ENCODE data around the gene RYK. TPM values are rescaled to one million over a fixed set of nuclear protein-coding genes. Genes with fewer than 3 reads are reported as not detected.
"Not testable (repeated sequence)": the region's sequence is repeated elsewhere in the genome, so short reads cannot be mapped to it uniquely, and the experiment has no call there.

The RYK gene
- total RNA-seq, 1 donor from 2014 or later, result 85.2 TPM

GRCh38 chr3:134282659-134283047, 32.0 kb upstream of the RYK start:
- Mint-ChIP-seq H3K36me3 (ENCODE audit: insufficient read depth) (no peaks in the 10 kb centered on the region), H3K27me3 (peaks cover under 1% of the 10 kb centered on the region), H3K27ac (no peak overlapping the region), H3K4me1 (ENCODE audit: low read depth) (no peaks in the 10 kb centered on the region), H3K4me3 (ENCODE audit: low read depth) (no peak overlapping the region), H3K9me3 (ENCODE audit: low read depth) (peaks cover 3% of the 10 kb centered on the region)
- DNase-seq (ENCODE audit: low spot score, unreplicated experiment), result no peak
- TF ChIP-seq, protein P1, sequence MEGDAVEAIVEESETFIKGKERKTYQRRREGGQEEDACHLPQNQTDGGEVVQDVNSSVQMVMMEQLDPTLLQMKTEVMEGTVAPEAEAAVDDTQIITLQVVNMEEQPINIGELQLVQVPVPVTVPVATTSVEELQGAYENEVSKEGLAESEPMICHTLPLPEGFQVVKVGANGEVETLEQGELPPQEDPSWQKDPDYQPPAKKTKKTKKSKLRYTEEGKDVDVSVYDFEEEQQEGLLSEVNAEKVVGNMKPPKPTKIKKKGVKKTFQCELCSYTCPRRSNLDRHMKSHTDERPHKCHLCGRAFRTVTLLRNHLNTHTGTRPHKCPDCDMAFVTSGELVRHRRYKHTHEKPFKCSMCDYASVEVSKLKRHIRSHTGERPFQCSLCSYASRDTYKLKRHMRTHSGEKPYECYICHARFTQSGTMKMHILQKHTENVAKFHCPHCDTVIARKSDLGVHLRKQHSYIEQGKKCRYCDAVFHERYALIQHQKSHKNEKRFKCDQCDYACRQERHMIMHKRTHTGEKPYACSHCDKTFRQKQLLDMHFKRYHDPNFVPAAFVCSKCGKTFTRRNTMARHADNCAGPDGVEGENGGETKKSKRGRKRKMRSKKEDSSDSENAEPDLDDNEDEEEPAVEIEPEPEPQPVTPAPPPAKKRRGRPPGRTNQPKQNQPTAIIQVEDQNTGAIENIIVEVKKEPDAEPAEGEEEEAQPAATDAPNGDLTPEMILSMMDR (IDR thresholded peaks at IDR 0.05; ENCODE audit: unreplicated experiment), result no peak

GRCh38 chr3:134281912-134282658, 31.4 kb upstream of the RYK start:
- Mint-ChIP-seq H3K27me3 (peaks cover 2% of the 10 kb centered on the region), H3K27ac (no peak overlapping the region), H3K4me1 (ENCODE audit: low read depth) (peaks cover 3% of the 10 kb centered on the region), H3K9me3 (ENCODE audit: low read depth) (peaks cover 3% of the 10 kb centered on the region), H3K4me3 (ENCODE audit: low read depth) (no peak overlapping the region), H3K36me3 (ENCODE audit: insufficient read depth) (no peaks in the 10 kb centered on the region)
- TF ChIP-seq, protein P1 (IDR thresholded peaks at IDR 0.05; ENCODE audit: unreplicated experiment), result no peak
- no peak for DNase-seq (ENCODE audit: low spot score, unreplicated experiment)

GRCh38 chr3:134279466-134279865, 28.8 kb upstream of the RYK start:
- Mint-ChIP-seq H3K27ac (no peak overlapping the region), H3K4me3 (ENCODE audit: low read depth) (no peak overlapping the region), H3K36me3 (ENCODE audit: insufficient read depth) (no peaks in the 10 kb centered on the region), H3K4me1 (ENCODE audit: low read depth) (peaks cover 6% of the 10 kb centered on the region), H3K9me3 (ENCODE audit: low read depth) (no peaks in the 10 kb centered on the region), H3K27me3 (peaks cover 2% of the 10 kb centered on the region)
- TF ChIP-seq, protein P1 (IDR thresholded peaks at IDR 0.05; ENCODE audit: unreplicated experiment), result no peak
- no peak for DNase-seq (ENCODE audit: low spot score, unreplicated experiment)

GRCh38 chr3:134277066-134277660, 26.5 kb upstream of the RYK start:
- Mint-ChIP-seq H3K27me3 (peaks cover 2% of the 10 kb centered on the region), H3K4me1 (ENCODE audit: low read depth) (peaks cover 6% of the 10 kb centered on the region), H3K4me3 (ENCODE audit: low read depth) (no peak overlapping the region), H3K27ac (no peak overlapping the region), H3K9me3 (ENCODE audit: low read depth) (no peaks in the 10 kb centered on the region), H3K36me3 (ENCODE audit: insufficient read depth) (no peaks in the 10 kb centered on the region)
- no peak for DNase-seq (ENCODE audit: low spot score, unreplicated experiment)
- TF ChIP-seq, protein P1 (IDR thresholded peaks at IDR 0.05; ENCODE audit: unreplicated experiment), result no peak

DNA sequence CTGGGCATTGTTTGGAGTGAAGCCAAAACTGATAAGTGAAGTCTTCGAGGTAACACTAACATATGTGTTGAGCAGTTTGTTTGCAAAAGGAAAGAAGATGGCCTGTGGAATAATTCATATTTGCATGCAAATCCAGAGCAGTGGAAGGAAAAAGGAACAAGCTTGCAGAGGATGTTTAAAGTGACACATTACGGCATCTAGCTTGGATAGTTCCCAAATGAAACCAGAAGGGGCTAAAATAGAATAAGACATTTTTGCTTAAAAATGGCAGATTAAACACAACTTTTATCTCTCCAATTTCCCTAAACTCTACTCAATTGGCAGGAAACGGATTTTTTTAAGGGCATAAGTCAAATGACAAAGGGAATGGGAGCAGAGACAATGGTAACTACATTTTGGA, 25.4 kb upstream of the RYK start:
- H3K4me1 Mint-ChIP-seq (ENCODE audit: low read depth), result peaks cover 6% of the 10 kb centered on the region
- H3K27ac Mint-ChIP-seq, result no peak overlapping the region
- H3K36me3 Mint-ChIP-seq (ENCODE audit: insufficient read depth), result no peaks in the 10 kb centered on the region
- DNase-seq (ENCODE audit: low spot score, unreplicated experiment), result no peak
- TF ChIP-seq, protein P1 (IDR thresholded peaks at IDR 0.05; ENCODE audit: unreplicated experiment), result no peak
- no peak overlapping the region for H3K4me3 Mint-ChIP-seq (ENCODE audit: low read depth)
- peaks cover 2% of the 10 kb centered on the region for H3K27me3 Mint-ChIP-seq
- H3K9me3 Mint-ChIP-seq (ENCODE audit: low read depth), result no peaks in the 10 kb centered on the region

- not testable (repeated sequence) for H3K27ac Mint-ChIP-seq; H3K27me3 Mint-ChIP-seq; H3K4me1 Mint-ChIP-seq (ENCODE audit: low read depth); H3K4me3 Mint-ChIP-seq (ENCODE audit: low read depth); H3K36me3 Mint-ChIP-seq (ENCODE audit: insufficient read depth); DNase-seq (ENCODE audit: low spot score, unreplicated experiment); H3K9me3 Mint-ChIP-seq (ENCODE audit: low read depth)
Measured at GRCh38 chr3:134275110-134275509, 24.5 kb upstream of the RYK start.

Measured in progenitor cell of endocrine pancreas (in vitro differentiated cells).